Umbilical cord (tissue), 2 donors: Measurements from ENCODE around the gene PITPNC1. TPM values are rescaled to one million over a fixed set of nuclear protein-coding genes. Genes with fewer than 3 reads are reported as not detected.
"Not testable (repeated sequence)": the region's sequence is repeated elsewhere in the genome, so short reads cannot be mapped to it uniquely, and the experiment has no call there.

ENCODE experiments used
- DNase-seq: peaks from one replicate; pipeline ENCODE4 v3.0.0-alpha.2; 2015; ENCODE audit warnings: low spot score
- total RNA-seq: library from RNA; depleted of rRNA; stranded (reverse); fragments of >200 nt; gene quantifications from one replicate; pipeline ENCODE4 v1.2.3, GENCODE V29; 2014; ENCODE audit warnings: low replicate concordance; ENCODE audit not compliant: insufficient read depth

Gene PITPNC1
- total RNA-seq, 1 donor from 2014 or later = 32.0 TPM

GRCh38 chr17:67369676-67370075, 7.4 kb upstream of the PITPNC1 start:
- DNase-seq = no peak

GRCh38 chr17:67372751-67373150, 4.3 kb upstream of the PITPNC1 start:
- no peak for DNase-seq

GRCh38 chr17:67374329-67375053, 2.6 kb upstream of the PITPNC1 start:
- DNase-seq = peak; percentile 78

GRCh38 chr17:67375054-67375427, 2.0 kb upstream of the PITPNC1 start:
- DNase-seq = no peak

- DNase-seq = no peak
Observed at GRCh38 chr17:67375716-67376115, 1.4 kb upstream of the PITPNC1 start.

- DNase-seq = no peak
Observed at GRCh38 chr17:67376415-67376736, 705 bp upstream of the PITPNC1 start.

- DNase-seq = peak; percentile 58
Observed at GRCh38 chr17:67377488-67378453, 690 bp downstream of the PITPNC1 start.

GRCh38 chr17:67378454-67379250, 1.6 kb downstream of the PITPNC1 start:
- DNase-seq = peak; percentile 68

GRCh38 chr17:67379251-67379630, 2.2 kb downstream of the PITPNC1 start:
- peak; percentile 5 for DNase-seq

- no peak for DNase-seq
Observed at GRCh38 chr17:67381929-67382257, 4.8 kb downstream of the PITPNC1 start.

- DNase-seq = no peak
Observed at GRCh38 chr17:67385122-67385988, 8.3 kb downstream of the PITPNC1 start.

- DNase-seq = no peak
Observed at GRCh38 chr17:67386965-67387551, 10.0 kb downstream of the PITPNC1 start.

GRCh38 chr17:67388536-67388935, 11.5 kb downstream of the PITPNC1 start:
- DNase-seq = not testable (repeated sequence)

GRCh38 chr17:67388986-67389385, 11.9 kb downstream of the PITPNC1 start:
- no peak for DNase-seq

GRCh38 chr17:67390006-67390645, 13.0 kb downstream of the PITPNC1 start:
- DNase-seq = no peak

- peak; percentile 17 for DNase-seq
Observed at GRCh38 chr17:67390646-67391361, 13.7 kb downstream of the PITPNC1 start.

- no peak for DNase-seq
Observed at GRCh38 chr17:67392111-67392510, 15.0 kb downstream of the PITPNC1 start.

- DNase-seq = peak; percentile 70
Observed at GRCh38 chr17:67393809-67394397, 16.8 kb downstream of the PITPNC1 start.

- no peak for DNase-seq
Observed at GRCh38 chr17:67399676-67400075, 22.6 kb downstream of the PITPNC1 start.
